ENCODE data around the gene TTC28.
"Not testable (repeated sequence)": the region's sequence is repeated elsewhere in the genome, so short reads cannot be mapped to it uniquely, and the experiment has no call there.

Gene TTC28

DNA sequence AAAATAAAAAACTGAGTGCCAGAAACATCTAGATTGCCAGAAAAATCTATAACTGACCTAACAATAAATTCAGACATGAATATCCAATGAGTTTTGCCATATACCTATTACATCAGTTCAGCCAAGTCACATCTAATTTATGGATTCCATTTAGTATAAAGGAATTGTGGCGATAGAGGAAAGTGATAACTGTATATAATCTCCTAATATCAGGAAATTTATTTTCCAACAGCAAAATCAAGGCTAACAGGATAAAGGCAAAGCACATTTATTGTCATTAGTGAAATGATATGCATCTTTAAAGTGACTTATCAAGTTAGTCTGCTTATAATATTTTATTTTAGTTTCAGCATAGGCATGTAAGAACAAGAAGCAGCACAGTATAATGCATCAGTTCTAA, 462.4 kb downstream of the TTC28 start:
- no peak for DNase-seq

DNA sequence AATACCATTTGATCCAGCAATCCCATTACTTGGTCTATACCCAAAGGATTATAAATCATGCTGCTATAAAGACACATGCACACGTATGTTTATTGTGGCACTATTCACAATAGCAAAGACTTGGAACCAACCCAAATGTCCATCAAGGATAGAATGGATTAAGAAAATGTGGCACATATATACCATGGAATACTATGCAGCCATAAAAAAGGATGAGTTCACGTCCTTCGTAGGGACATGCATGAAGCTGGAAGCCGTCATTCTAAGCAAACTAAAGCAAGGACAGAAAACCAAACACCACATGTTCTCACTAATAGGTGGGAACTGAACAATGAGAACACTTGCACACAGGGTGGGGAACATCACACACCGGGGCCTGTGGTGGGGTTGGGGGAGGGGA, 464.9 kb downstream of the TTC28 start:
- not testable (repeated sequence) for DNase-seq

DNA sequence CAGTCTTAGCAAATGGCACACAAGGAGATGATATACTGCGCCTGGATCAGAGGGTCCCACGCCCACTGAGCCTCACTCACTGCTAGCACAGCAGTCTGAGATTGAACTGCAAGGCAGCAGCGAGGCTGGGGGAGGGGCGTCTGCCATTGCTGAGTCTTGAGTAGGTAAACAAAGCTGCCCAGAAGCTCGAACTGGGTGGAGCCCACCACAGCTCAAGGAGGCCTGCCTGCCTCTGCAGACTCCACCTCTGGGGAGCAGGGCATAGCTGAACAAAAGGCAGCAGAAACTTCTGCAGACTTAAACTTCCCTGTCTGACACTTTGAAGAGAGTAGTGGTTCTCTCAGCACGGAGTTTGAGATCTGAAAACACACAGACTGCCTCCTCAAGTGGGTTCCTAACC, 470.2 kb downstream of the TTC28 start:
- DNase-seq, result not testable (repeated sequence)

DNA sequence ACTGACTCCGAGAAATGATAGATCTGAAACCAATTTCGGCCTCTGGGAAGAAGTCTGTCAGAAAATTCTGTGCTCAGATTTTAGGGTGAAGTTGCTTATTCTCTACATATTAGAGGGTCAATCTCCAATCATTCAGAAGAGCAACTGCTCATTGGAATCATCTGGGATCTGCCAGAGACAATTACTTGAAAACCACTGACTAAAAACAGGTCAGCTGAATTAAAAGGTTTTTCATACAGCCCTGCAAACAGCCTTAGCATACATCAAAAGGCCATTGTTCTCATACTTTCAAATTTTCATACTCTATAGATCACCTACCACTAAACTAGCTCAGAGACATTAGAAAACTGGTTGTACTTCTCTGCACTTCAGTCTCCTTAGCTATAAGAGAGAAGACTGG, 470.9 kb downstream of the TTC28 start:
- DNase-seq, result no peak

DNA sequence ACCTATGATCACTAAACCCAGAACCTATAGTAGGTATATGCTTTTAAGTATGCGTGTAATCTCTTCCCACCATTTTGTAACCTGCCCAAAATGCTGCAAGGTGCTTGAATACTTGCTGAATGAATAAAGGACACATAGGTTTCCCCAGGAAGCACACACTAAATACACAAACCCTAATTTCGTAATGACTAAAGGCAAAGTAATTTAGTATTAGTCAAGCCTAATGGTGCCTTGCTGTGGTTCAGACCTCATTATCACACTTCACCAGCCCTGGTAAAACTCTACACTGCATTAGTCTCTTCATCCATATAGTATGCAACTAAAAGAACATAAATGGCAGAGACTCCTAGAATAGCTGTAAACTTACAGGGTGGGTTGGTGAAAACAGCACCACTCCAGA, 471.6 kb downstream of the TTC28 start:
- no peak for DNase-seq

DNA sequence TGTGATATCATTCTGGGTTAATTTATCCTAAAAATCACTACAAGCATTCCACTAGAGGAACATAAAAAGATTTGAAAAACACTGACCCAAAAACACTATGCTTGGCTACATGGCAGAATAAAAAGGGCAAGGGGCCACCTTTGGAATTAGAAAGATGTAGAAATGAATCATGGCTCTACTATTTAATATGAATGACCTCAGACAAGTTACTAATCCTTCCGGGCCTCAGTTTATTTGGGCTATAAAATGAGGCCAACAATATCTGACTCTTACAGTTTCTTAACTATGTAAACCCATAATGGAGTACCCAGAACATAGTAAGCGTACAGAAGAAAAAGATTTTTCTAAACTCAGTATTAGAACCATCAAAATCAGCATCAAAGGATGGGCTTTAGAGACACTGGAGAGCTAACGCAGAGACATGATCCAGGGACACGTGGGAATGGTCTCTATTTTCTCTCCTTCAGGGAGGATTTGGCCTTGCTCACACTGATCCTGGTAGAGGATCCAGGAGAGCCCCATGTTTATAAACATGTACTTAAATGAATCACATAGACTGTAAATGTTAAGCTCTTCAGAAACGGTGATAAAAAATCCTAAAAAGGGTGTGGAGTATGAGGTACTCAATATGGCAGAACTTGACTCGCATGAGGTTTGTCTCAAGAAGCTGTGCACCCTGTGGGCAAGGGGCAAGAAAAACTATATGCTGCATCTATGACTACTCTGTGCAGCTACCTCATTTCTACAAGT, 472.2 kb downstream of the TTC28 start:
- DNase-seq, result no peak

DNA sequence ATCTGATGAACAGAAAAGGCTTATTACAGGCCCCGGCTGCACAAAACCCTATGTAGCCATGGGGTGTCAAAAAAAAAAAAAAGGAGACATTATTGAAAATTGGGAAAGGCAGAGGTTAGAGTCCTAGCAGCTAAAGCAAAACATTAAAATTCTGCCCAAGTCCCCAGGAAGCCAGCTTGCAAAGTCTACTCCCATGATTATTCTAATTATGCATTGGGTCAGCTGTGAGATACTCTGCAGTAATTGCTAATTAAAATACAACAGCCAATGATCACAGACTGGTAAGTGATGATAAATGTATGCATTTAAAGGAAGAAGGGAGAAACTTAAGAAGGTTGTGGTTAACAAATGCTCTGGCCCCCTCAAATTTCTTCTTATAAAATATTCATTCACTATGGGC, 473.7 kb downstream of the TTC28 start:
- no peak for DNase-seq

DNA sequence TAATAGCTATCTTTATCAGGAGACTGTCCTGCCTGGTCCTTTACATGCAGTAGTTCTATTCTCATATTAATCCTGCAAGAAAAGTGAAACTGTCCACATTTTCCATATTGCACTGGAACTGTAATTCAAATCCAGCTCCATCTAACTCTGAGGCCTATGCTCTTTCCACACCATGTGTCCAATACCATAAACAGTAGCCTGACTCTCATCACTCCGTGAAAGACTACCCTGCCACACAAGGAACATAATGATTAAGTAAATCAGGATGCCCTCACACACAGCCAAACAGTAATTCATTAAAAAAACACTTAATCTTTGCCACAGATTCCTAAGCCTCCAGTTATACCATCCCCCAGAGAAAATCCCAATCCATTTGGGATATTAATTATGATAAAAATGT, 475.3 kb downstream of the TTC28 start:
- DNase-seq, result no peak

DNA sequence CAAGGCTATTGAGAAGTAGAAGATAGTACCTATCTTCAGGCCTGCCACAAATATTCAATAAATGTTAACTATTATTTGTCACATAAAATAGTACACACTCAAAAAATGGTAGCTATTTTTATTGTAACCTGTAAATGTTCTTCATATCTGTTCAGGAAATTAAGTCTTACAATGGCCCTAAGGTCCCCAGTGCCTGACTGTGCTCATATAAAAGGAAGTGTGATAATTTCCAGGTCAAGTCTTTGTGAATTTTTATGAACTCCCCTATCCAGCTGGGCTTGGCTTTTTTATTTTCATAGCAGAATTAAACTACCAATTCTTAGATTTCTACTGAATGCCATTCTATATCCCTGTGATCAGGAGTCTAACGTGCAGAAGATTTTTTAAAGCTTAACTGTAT, 476.4 kb downstream of the TTC28 start:
- DNase-seq, result no peak

DNA sequence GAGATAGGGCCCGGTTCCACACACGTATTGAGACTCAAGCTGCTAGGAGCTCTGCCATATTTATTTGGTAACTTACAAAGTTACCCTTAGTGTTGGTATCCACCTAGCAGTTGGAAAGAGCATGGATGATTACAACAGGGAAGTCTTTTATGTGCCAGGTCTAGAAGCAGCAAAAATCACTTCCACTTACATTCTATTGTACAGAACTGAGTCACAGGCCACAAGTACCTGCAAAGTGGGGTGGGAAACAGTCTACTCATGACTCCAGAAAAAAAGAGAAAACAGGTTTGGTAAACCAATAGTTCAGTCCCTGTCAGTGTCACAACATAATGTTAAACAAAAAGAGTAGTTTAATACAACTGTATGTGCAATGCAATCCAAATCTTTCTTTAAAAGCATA, 480.9 kb downstream of the TTC28 start:
- DNase-seq, result no peak

DNA sequence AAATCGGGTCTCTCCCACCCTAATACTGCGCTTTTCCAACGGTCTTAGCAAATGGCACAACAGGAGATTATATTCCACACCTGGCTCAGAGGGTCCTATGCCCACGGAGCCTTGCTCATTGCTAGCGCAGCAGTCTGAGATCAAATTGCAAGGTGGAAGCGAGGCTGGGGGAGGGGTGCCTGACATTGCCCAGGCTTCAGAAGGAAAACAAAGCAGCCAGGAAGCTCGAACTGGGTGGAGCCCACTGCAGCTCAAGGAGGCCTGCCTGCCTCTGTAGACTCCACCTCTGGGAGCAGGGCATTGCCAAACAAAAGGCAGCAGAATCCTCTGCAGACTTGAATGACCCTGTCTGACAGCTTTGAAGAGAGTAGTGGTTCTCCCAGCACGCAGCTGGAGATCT, 488.1 kb downstream of the TTC28 start:
- not testable (repeated sequence) for DNase-seq

DNA sequence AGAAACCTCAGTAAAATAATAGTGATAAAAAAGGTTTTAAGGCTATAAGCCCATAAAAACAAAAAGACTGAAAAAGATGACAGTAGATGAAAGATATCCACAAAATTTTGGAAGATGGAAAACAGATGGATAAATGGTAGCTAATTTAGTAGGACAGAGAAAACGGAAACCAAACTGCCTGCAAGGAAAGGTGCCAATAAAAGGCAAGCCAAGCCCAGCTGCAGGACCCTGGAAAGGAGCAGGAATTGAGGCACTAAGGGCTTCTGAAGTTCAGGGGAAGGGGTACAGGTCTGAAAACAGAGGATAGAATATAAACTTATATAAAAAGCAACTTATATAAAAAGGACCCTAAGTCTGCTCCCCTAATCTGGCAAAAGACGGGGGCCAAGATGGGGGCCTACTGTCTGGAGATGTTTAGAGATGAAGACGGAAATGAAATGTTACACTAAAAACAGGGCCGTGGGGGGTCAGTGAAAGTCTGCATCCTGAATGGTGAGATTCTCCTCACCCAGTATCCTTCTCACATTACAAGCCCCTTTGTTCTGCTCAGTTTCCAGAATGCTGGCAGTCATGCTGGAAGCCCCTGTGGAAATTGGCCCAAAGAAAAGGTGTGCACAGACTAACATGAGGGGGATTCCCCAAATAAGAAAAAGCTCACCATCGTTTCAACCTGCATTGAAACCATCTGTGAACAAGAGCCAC, 491.3 kb downstream of the TTC28 start:
- no peak for DNase-seq

DNA sequence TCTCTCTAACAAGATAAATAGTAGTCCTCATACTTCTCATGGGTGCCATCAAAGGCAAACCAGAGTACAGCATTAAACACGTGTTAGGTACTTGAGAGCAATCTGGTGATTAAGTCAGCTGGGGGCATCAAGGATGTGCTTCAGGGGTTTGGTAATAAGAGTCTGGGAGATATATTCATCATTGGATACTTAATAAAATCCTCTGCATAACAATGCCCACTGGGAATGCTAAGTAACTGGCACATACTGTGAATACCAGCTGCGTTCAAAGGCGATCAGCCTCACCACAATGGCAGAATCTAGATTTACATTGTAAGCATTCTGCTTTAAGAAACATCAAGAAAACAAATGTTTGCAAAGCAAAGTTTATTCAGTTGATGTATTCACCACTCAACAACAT, 492.0 kb downstream of the TTC28 start:
- DNase-seq, result no peak

DNA sequence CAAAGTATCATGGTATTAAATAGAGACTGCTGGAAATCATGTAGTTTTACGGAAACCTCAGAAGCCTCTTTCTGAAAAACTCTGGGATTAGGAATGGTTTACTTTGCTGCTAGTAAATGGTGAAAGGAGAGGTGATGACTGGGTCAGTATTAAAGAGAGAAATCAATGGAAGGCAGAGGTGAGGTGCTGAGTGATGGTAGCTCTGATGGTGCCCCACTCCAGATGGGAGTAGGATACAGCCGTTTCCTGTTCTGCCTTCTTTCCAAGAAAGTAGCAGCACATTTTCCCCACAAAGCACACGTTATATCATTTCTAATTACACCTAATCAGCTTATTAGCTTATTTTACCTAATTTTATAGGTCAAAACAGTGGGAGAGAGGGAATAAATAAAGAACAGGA, 493.0 kb downstream of the TTC28 start:
- no peak for DNase-seq

DNA sequence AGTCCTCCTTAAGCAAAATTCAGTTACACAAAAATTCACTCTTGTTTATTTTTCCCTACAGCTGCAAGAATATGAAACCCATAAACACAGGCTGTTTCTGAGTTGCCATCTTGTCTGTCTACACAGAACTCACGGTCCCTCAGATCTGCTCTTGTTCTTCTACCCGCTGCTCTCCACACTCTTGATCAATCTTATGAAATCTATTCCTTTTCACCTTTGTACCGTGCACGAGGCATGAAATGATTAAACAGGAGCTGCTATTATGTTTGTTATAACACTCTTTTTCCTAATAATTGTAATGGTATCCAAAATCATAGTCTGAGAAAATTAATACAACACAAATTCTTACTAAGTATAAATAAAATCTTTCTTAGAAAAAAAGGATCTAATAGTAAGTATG, 494.5 kb downstream of the TTC28 start:
- DNase-seq, result no peak

DNA sequence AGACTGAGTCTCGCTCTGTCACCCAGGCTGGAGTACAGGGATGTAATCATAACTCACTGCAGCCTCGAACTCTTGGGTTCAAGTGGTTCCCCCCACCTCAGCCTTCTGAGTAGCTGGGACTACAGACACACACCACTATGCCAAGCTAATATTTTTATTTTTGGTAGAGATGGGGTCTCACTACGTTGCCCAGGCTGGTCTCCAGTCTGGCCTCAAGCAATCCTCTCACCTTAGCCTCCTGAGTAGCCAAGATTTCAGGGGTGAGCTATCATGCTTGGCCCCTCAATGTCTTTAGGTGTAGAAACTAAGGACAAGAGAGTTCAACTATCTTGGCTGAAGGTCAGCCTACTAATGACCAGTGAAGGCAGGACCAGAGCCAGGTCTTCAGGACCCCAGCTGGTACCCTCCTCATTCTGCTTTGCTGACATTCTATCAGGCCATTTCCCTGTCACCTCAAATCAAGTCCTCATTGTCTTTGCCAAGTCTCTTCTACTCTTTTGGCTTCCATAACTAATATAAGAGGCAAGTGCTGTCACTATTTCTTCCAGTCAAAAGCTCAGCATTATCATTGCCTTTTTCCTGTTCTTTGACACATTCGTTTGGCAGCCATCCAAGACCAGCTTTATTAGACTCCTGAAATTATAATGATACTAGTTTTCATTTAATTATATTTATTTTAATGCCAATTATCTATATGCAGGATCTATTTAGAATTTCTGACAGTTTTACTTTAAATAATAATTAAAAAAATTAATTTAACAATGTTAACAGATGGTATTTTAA, 496.4 kb downstream of the TTC28 start:
- no peak for DNase-seq

DNA sequence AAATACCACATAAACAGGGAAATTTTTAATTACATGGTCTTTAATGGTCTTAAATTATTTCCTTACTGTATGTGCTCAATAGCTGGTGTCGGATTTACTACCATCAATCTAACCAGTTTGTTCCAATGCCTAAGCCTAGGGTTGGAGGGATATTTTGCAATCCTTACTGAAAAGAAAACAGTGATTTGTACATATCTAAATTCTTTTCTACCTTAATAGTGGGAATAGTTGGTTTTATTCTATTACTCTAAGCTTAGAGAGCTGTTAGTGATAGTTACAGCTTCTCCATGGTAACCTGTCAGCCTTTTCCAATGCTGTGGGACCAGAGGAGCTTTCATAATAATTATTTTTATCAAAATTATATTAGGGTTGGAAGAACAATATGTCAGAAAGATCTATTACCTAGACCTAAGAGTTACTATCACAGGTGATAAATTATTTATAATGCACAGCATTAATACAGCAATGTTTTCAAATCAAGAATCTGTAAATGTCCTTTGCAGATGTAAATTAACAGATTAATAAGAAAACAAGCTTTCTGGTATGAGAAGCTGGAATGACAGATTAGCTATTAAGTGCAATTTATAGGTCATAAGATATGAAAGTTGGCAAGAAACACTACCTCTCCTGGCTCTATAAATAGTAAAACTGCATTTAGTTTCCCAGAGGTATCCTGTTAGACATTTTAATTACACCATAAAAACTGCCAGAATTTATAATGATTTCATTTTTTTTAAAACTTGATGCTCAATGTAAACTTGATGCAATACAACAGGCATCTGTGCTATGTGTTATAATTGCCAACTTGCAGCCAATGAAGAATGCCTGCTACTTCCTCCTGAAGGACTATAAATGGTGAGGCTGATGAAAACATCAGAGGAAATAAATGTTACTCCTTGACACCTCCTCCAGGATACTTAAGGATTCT, 498.6 kb downstream of the TTC28 start:
- DNase-seq, result no peak

DNA sequence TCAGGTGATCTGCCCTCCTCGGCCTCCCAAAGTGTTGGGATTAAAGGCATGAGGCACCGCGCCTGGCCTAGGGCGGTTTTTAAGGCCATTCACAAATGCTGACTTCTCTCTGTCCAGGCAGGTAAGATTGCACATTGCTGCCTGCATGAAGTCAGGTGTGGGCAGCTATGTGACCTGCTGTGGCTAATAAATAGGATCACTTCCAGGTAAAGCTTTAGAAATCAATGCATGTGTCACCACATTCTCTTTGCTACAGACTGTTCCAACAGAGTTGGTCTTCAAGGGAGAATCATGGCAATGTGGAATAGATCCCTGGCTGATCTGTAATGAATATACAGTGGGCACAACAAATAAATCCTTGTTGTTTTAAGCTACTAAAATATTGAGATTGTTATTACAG, 500.2 kb downstream of the TTC28 start:
- DNase-seq, result no peak

DNA sequence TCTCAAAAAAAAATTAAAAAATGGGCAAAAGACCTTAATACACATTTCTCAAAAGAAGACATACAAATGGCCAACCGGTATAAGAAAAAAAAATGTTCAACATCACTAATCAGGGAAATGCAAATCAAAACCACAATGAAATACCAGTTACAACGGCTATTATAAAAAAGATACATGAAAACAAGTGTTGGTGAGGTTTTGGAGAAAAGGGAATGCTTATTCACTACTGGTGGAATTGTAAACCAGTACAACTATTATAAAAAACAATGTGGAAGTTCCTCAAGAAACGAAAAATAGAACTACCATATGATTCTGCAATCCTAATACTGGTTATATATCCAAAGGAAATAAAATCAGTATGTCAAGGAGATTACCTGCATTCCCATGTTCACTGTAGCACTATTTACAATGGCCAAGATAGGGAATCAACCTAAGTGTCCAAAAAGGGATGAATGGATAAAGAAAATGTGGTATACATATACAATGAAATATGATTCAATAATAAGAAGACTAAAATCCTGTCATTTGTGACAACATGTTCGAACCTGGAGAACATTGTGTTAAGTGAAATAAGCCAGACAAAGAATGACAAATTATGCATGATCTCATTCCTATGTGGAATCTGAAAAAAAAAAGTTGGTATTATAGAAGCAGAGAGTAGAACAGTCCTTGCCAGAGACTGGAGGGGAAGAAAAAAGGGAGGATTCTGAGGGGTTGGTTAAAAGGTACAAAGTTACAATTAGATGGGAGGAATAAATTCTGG, 503.7 kb downstream of the TTC28 start:
- DNase-seq, result no peak

DNA sequence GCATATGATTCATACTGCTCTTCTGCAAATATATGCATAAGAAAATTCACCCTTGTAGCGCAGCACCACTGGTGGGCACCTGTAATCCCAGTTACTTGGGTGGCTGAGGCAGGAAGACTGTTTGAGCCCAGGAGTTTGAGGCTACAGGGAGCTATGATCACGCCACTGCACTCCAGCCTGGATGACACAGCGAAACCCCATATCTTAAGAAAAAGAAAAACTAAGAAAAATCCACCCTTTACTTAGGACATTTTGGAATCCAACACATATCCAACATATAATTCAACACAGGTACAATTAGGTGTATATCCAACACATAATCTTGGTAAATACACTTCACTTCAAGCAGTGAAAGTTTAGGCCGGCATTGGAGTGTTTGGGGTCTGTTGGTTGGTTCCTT, 505.1 kb downstream of the TTC28 start:
- DNase-seq, result no peak

DNA sequence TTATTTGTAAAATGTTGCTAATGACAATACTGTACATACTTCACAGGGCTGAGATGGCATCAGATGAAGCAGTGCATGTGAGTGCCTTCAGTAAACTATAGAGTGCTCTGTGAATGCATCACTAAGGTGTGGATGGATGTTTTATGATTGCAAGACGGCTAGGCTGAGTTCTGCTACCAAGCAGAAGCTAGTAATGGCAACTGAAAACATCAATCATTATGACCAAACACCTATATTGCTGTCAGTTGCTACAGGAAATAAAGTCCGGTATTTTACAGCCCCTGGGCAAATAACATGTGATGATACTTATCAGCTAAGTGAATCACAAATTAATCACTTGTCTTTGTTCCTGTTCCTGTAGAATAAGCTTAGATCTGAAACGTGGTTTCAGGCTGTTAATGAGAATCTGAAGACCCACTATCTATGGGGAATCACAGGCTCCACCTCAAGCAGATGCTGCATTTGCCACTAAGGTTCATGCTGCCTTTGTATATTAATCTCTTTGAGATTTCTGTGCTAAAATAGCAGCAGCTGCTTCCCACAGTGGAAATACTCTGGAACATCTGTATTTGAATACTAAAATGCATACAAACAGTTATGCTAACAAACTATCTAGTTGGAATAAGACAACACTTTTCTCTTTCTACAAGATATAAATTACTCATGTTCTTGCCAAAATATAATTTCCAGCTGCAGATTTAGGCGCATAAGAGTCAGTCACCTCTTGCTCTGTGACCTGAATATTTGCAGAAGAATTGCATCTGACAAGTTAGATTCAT, 506.6 kb downstream of the TTC28 start:
- DNase-seq, result no peak

All from stimulated activated CD4-positive, alpha-beta T cell treated with anti-CD3 and anti-CD28 coated beads, Interleukin-4, amount 100 ng/mL, for 24 hours (primary cell).